ENCODE data around the gene WDR75.

The WDR75 gene

GRCh38 chr2:189483571-189483970, 42.3 kb downstream of the WDR75 start:
- DNase-seq (ENCODE audit: extremely low read depth, low read depth), result no peak
- no peak for TF ChIP-seq CTCF (IDR thresholded peaks at IDR 0.05; ENCODE audit: low read depth, low read length)

- DNase-seq (ENCODE audit: extremely low read depth, low read depth), result no peak
- TF ChIP-seq CTCF (IDR thresholded peaks at IDR 0.05; ENCODE audit: low read depth, low read length), result no peak
Observed at GRCh38 chr2:189483980-189484740, 42.9 kb downstream of the WDR75 start.

GRCh38 chr2:189485146-189485545, 43.9 kb downstream of the WDR75 start:
- DNase-seq (ENCODE audit: extremely low read depth, low read depth), result no peak
- TF ChIP-seq CTCF (IDR thresholded peaks at IDR 0.05; ENCODE audit: low read depth, low read length), result no peak

GRCh38 chr2:189486237-189486770, 45.0 kb downstream of the WDR75 start:
- TF ChIP-seq CTCF (IDR thresholded peaks at IDR 0.05; ENCODE audit: low read depth, low read length), result no peak
- DNase-seq (ENCODE audit: extremely low read depth, low read depth), result no peak

- DNase-seq (ENCODE audit: extremely low read depth, low read depth), result no peak
- no peak for TF ChIP-seq CTCF (IDR thresholded peaks at IDR 0.05; ENCODE audit: low read depth, low read length)
Observed at GRCh38 chr2:189487283-189488007, 46.2 kb downstream of the WDR75 start.

- TF ChIP-seq CTCF (IDR thresholded peaks at IDR 0.05; ENCODE audit: low read depth, low read length), result no peak
- no peak for DNase-seq (ENCODE audit: extremely low read depth, low read depth)
Observed at GRCh38 chr2:189488008-189488310, 46.7 kb downstream of the WDR75 start.

GRCh38 chr2:189492451-189492850, 51.2 kb downstream of the WDR75 start:
- no peak for TF ChIP-seq CTCF (IDR thresholded peaks at IDR 0.05; ENCODE audit: low read depth, low read length)

More at GRCh38 chr2:189492451-189492850, 51.2 kb downstream of the WDR75 start:
- DNase-seq (ENCODE audit: extremely low read depth, low read depth), result no peak
